ENCODE measurements around the gene DHX30.
"Not testable (repeated sequence)": the region's sequence is repeated elsewhere in the genome, so short reads cannot be mapped to it uniquely, and the experiment has no call there.

DHX30 gene

GRCh38 chr3:47783673-47784072, 19.3 kb upstream of the DHX30 start:
- Mint-ChIP-seq H3K36me3 (peaks cover 31% of the 10 kb centered on the region), H3K9me3 (no peaks in the 10 kb centered on the region), H3K27ac (no peak overlapping the region), H3K4me1 (peaks cover 21% of the 10 kb centered on the region), H3K4me3 (no peak overlapping the region)
- no peak for DNase-seq (ENCODE audit: low spot score in 2 of 2)
- no peak for ATAC-seq

GRCh38 chr3:47791193-47791855, 11.6 kb upstream of the DHX30 start:
- H3K27ac Mint-ChIP-seq: no peak overlapping the region
- no peaks in the 10 kb centered on the region for H3K36me3 Mint-ChIP-seq
- DNase-seq (ENCODE audit: low spot score in 2 of 2) (no peak), ATAC-seq (no peak)
- peaks cover 6% of the 10 kb centered on the region for H3K4me1 Mint-ChIP-seq
- H3K4me3 Mint-ChIP-seq: no peak overlapping the region
- no peaks in the 10 kb centered on the region for H3K9me3 Mint-ChIP-seq

DNA sequence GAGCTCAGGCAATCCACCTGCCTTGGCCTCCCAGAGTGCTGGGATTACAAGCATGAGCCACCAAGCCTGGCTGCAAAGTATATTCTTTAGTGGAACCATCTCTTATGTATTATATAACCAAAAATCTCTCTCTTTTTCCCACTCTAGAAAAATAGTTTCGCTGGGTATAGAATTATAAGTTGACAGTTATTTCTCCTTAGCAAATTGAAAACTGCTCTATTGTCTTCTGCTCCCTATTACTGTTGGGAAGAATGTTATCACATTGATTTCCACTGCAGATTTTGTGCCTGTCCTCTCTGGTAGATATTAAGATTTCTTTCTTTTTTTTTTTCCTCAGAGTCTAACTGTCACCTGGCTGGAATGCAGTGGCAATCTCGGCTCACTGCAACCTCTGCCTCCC, 10.2 kb upstream of the DHX30 start:
- no peak overlapping the region for H3K4me3 Mint-ChIP-seq
- no peak overlapping the region for H3K27ac Mint-ChIP-seq
- DNase-seq (ENCODE audit: low spot score in 2 of 2): no peak
- ATAC-seq: no peak
- H3K36me3 Mint-ChIP-seq: no peaks in the 10 kb centered on the region
- H3K9me3 Mint-ChIP-seq: no peaks in the 10 kb centered on the region
- H3K4me1 Mint-ChIP-seq: peaks cover 6% of the 10 kb centered on the region

- H3K4me3 Mint-ChIP-seq: no peak overlapping the region
- no peaks in the 10 kb centered on the region for H3K9me3 Mint-ChIP-seq
- H3K27ac Mint-ChIP-seq: no peak overlapping the region
- no peak for DNase-seq (ENCODE audit: low spot score in 2 of 2)
- no peaks in the 10 kb centered on the region for H3K36me3 Mint-ChIP-seq
- H3K4me1 Mint-ChIP-seq: no peaks in the 10 kb centered on the region
- no peak for ATAC-seq
Observed at GRCh38 chr3:47794544-47794943, 8.4 kb upstream of the DHX30 start.

GRCh38 chr3:47799733-47800132, 3.2 kb upstream of the DHX30 start:
- Mint-ChIP-seq H3K4me3 (no peak overlapping the region), H3K36me3 (no peaks in the 10 kb centered on the region), H3K9me3 (no peaks in the 10 kb centered on the region), H3K4me1 (peaks cover 12% of the 10 kb centered on the region), H3K27ac (peak overlapping the region; percentile 20)
- DNase-seq (ENCODE audit: low spot score in 2 of 2): no peak
- no peak for ATAC-seq

- Mint-ChIP-seq H3K9me3 (no peaks in the 10 kb centered on the region), H3K36me3 (peaks cover 34% of the 10 kb centered on the region), H3K4me1 (peaks cover 12% of the 10 kb centered on the region), H3K27ac (peak overlapping the region; percentile 93), H3K4me3 (peak overlapping the region; percentile 90)
- DNase-seq (ENCODE audit: low spot score in 2 of 2) (no peak), ATAC-seq (no peak)
Observed at GRCh38 chr3:47803480-47804025, 615 bp downstream of the DHX30 start.

DNA sequence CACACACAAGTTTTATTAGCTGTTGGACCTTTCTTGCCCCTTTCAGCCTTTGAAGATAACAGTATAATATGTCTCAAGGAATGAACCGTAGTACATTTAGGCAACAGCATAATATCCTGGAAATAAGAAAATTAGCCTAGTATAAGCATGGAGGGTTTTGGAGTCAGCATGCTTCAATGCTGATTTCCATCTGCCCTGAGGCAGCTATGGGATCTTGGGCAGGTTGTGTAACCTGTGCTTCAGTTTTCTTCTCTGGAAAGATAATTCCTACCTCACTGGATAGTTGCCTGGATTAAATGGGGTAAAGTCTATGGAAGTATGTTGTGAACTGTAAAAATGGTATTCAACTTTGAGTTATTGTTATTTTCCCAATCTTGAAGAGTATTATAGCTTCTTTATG, 1.6 kb downstream of the DHX30 start:
- Mint-ChIP-seq H3K4me1 (peaks cover 12% of the 10 kb centered on the region), H3K4me3 (peak overlapping the region; percentile 90), H3K9me3 (no peaks in the 10 kb centered on the region), H3K36me3 (peaks cover 44% of the 10 kb centered on the region), H3K27ac (no peak overlapping the region)
- no peak for DNase-seq (ENCODE audit: low spot score in 2 of 2)
- ATAC-seq: no peak

DNA sequence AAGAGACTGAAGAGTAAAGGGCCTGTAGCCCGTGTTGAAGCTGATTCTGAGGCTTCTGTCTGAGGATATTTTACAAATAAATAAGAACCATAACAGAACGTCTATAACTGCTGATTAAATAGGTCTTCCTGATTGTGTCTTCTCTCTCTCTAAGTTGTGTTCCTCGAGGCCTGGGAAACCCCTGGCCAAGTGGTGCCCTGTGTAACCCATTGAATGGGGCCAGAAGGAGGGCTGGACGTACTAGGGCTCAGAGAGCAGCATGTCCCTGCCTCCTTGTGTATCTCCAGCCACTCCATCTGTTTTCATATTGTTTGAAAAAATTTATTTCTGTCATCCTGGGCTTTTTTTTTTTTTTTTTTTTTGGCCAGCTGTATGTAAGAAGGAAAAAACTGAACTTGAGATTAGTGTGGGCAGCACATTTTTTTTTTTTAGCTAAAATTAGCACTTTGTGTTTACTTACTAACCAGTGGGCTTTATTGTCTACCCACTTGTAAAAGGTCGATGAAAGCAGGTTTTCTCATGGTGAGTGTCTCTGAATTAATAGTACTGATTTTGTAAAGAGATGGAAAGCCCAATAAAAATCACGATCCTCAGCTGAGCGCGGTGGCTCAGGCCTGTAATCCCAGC, 10.7 kb downstream of the DHX30 start:
- Mint-ChIP-seq H3K36me3 (peaks cover 83% of the 10 kb centered on the region), H3K4me1 (no peaks in the 10 kb centered on the region), H3K4me3 (no peak overlapping the region), H3K9me3 (no peaks in the 10 kb centered on the region), H3K27ac (no peak overlapping the region)
- DNase-seq (ENCODE audit: low spot score in 2 of 2) (no peak), ATAC-seq (no peak)

DNA sequence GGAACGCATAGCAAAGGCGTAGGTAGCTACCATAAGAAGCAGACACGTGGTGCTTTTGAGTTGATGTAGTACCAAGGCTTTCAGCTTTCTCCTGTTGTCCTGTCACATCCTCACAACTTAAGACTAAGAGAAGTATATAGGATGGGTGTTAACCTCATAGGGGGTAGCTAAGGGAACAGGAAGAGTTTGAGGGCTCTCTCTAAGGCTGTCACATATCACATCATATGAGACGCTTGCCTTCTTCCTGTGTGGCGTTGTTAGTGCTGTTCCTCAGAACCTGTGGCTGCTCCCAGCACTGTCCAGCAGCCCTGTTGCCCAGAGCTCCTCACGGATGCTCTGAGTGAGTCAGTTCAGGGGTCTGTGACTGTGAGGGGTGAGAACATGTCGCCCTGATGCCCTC, 14.7 kb downstream of the DHX30 start:
- Mint-ChIP-seq H3K4me3 (no peak overlapping the region), H3K9me3 (no peaks in the 10 kb centered on the region), H3K36me3 (peaks cover 56% of the 10 kb centered on the region), H3K4me1 (no peaks in the 10 kb centered on the region), H3K27ac (peak overlapping the region; percentile 50)
- DNase-seq (ENCODE audit: low spot score in 2 of 2): no peak
- no peak for ATAC-seq

GRCh38 chr3:47824541-47825473, 21.9 kb downstream of the DHX30 start:
- Mint-ChIP-seq H3K4me3 (peak overlapping the region; percentile 86), H3K36me3 (peaks cover 44% of the 10 kb centered on the region), H3K4me1 (peaks cover 23% of the 10 kb centered on the region), H3K9me3 (no peaks in the 10 kb centered on the region), H3K27ac (peak overlapping the region; percentile 93)
- DNase-seq (ENCODE audit: low spot score in 2 of 2) (peak; percentile 76 to 87), ATAC-seq (peak; percentile 99)

DNA sequence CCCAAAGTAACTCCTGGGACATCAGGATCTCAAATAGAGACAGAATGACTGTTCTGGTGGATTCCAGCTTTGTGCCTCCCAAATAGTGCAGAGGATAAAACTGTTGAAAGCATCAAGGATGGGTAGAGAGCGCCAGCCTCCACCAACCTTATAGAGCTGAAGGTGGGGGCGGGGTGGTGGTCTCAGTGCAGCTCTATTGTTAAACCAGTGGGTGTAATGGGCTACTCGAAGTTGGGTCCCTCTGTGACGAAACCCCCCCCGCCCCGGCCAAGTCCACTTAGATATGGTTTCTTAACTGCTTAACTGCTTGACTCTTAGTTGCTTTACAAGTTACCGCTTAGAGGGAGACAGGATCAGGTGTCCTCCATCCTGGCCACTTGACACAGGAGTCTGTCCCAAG, 22.7 kb downstream of the DHX30 start:
- Mint-ChIP-seq H3K36me3 (peaks cover 49% of the 10 kb centered on the region), H3K4me1 (peaks cover 23% of the 10 kb centered on the region), H3K4me3 (peak overlapping the region; percentile 86), H3K9me3 (no peaks in the 10 kb centered on the region), H3K27ac (peak overlapping the region; percentile 93)
- DNase-seq (ENCODE audit: low spot score in 2 of 2) (no peak), ATAC-seq (no peak)

- H3K4me3 Mint-ChIP-seq; DNase-seq (ENCODE audit: low spot score in 2 of 2); ATAC-seq; H3K9me3 Mint-ChIP-seq: not testable (repeated sequence)
- peak overlapping the region; percentile 60 for H3K27ac Mint-ChIP-seq
- H3K36me3 Mint-ChIP-seq: peaks cover 82% of the 10 kb centered on the region
- peaks cover 20% of the 10 kb centered on the region for H3K4me1 Mint-ChIP-seq
Observed at GRCh38 chr3:47829482-47829881, 26.5 kb downstream of the DHX30 start.

GRCh38 chr3:47836986-47837385, 34.0 kb downstream of the DHX30 start:
- Mint-ChIP-seq H3K27ac (peak overlapping the region; percentile 46), H3K9me3 (no peaks in the 10 kb centered on the region), H3K4me1 (peaks cover 16% of the 10 kb centered on the region), H3K36me3 (peaks cover 97% of the 10 kb centered on the region), H3K4me3 (no peak overlapping the region)
- ATAC-seq (no peak), DNase-seq (ENCODE audit: low spot score in 2 of 2) (no peak)

GRCh38 chr3:47838503-47838902, 35.6 kb downstream of the DHX30 start:
- peaks cover 97% of the 10 kb centered on the region for H3K36me3 Mint-ChIP-seq
- no peak overlapping the region for H3K4me3 Mint-ChIP-seq
- no peak overlapping the region for H3K27ac Mint-ChIP-seq
- ATAC-seq: no peak
- peaks cover 16% of the 10 kb centered on the region for H3K4me1 Mint-ChIP-seq
- H3K9me3 Mint-ChIP-seq: no peaks in the 10 kb centered on the region
- no peak for DNase-seq (ENCODE audit: low spot score in 2 of 2)

- Mint-ChIP-seq H3K27ac (peak overlapping the region; percentile 34), H3K9me3 (no peaks in the 10 kb centered on the region), H3K36me3 (peaks cover 97% of the 10 kb centered on the region), H3K4me1 (peaks cover 10% of the 10 kb centered on the region), H3K4me3 (no peak overlapping the region)
- ATAC-seq: no peak
- no peak for DNase-seq (ENCODE audit: low spot score in 2 of 2)
Observed at GRCh38 chr3:47841786-47842349, 38.9 kb downstream of the DHX30 start.

All from stimulated activated effector memory CD8-positive, alpha-beta T cell treated with anti-CD3 and anti-CD28 coated beads, Interleukin-12 subunit alpha, Interleukin-12 subunit beta, amount 100 ng/mL, for 72 hours (primary cell).